ENCODE measurements around the gene GAS2L3. TPM values are rescaled to one million over a fixed set of nuclear protein-coding genes. Genes with fewer than 3 reads are reported as not detected.

GAS2L3 gene
- polyA plus RNA-seq, 3 donors: 0.53 to 1.6 (median 1.1) TPM

DNA sequence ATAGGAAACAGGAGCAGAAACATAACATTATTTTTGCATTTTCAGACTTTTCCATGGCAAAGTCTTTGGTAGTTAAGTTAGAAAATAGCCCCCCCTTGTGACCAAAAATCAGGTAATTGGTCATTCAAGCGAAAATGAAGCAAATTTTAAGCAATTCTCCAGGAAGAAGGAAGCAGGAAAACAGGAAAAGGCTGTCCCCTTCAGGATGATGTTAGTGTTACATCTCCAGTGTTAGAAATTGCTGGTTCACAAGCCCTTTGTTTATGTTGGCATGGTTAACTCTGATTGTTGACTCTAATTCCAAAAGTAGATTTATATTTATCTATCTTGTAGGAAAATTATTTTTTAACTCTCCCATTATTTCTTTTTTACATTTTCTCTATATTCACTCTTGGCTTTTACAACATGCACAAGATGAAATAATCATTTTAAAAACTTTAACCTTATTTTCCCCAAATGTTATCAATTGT lies 18.8 kb upstream of the GAS2L3 start:
- no peak overlapping the region for H3K4me3 Mint-ChIP-seq

DNA sequence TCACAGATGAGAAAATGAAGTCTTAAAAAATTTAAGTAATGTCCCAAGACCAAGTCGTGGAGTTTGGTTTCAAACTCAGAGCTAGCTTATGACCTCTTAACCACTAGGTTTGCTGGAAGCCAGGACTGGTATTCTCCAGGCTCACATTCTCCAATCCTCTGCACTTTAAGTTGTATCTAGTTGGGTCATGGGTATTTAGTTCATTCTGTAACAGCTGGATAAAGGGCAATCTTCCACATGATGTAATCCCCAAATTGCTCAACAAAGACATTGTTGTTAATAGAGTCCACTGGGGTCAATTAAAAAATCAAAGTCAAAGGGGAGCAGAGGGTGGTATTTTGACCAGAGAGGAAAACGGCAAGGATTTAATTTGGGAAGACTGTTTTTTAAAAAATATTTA lies 17.8 kb upstream of the GAS2L3 start:
- no CpG with 5 or more reads among the region's 2 CpGs for WGBS (ENCODE audit: insufficient coverage)
- Histone ChIP-seq H3K79me2 (ENCODE audit: insufficient read depth, low read length) (no peaks in the 10 kb centered on the region), H2AFZ (ENCODE audit: insufficient read depth, low read depth, low read length, poor library complexity, severe bottlenecking) (no peak overlapping the region), H3K27me3 (ENCODE audit: control insufficient read depth in 2 of 2, insufficient read depth in 2 of 2, low read length in 2 of 2) (no peaks in the 10 kb centered on the region), H3K36me3 (replicated peaks in 1 of 2; ENCODE audit: control insufficient read depth in 1 of 2, insufficient read depth in 2 of 2, low read length in 2 of 2) (no peaks in the 10 kb centered on the region), H3K4me1 (ENCODE audit: control insufficient read depth in 1 of 2, insufficient read depth in 2 of 2, low read length in 2 of 2) (no peaks in the 10 kb centered on the region), H4K20me1 (ENCODE audit: insufficient read depth, low read length) (no peaks in the 10 kb centered on the region), H3K27ac (ENCODE audit: low read depth in 1 of 2, low read length in 2 of 2) (no peak overlapping the region), H3K4me2 (replicated peaks; ENCODE audit: extremely low read depth, low read length, poor library complexity, severe bottlenecking) (no peak overlapping the region), H3K4me3 (replicated peaks in 1 of 3; ENCODE audit: low read depth in 2 of 3, low read length in 3 of 3) (no peak overlapping the region), H3K9me3 (replicated peaks in 1 of 2; ENCODE audit: control insufficient read depth in 1 of 2, insufficient read depth in 1 of 2, low read length in 2 of 2) (no peaks in the 10 kb centered on the region), H3K9ac (ENCODE audit: insufficient read depth, low read length, poor library complexity, severe bottlenecking) (no peak overlapping the region)
- TF ChIP-seq, protein P1, sequence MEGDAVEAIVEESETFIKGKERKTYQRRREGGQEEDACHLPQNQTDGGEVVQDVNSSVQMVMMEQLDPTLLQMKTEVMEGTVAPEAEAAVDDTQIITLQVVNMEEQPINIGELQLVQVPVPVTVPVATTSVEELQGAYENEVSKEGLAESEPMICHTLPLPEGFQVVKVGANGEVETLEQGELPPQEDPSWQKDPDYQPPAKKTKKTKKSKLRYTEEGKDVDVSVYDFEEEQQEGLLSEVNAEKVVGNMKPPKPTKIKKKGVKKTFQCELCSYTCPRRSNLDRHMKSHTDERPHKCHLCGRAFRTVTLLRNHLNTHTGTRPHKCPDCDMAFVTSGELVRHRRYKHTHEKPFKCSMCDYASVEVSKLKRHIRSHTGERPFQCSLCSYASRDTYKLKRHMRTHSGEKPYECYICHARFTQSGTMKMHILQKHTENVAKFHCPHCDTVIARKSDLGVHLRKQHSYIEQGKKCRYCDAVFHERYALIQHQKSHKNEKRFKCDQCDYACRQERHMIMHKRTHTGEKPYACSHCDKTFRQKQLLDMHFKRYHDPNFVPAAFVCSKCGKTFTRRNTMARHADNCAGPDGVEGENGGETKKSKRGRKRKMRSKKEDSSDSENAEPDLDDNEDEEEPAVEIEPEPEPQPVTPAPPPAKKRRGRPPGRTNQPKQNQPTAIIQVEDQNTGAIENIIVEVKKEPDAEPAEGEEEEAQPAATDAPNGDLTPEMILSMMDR (IDR thresholded peaks at IDR 0.05): no peak
- peaks cover 0 to 2% (median 2%) of the 10 kb centered on the region in 3 donors for H3K27me3 Mint-ChIP-seq (ENCODE audit: low read depth in 3 of 3)
- H3K9me3 Mint-ChIP-seq: peaks cover 0 to 1% (median 0%) of the 10 kb centered on the region in 7 donors
- intact Hi-C loops (cut with micrococcal nuclease): no loop called here
- DNase-seq: no peak
- no peaks in the 10 kb centered on the region for H3K36me3 Mint-ChIP-seq
- no peaks in the 10 kb centered on the region for H3K4me1 Mint-ChIP-seq
- H3K27ac Mint-ChIP-seq: no peak overlapping the region
- H3K4me3 Mint-ChIP-seq: no peak overlapping the region

More for the DNA sequence above, 18.8 kb upstream of the GAS2L3 start:
- TF ChIP-seq, protein P1 (IDR thresholded peaks at IDR 0.05): peak; percentile 34
- Histone ChIP-seq H3K4me3 (replicated peaks in 1 of 3; ENCODE audit: low read depth in 2 of 3, low read length in 3 of 3) (no peak overlapping the region), H3K79me2 (ENCODE audit: insufficient read depth, low read length) (no peaks in the 10 kb centered on the region), H4K20me1 (ENCODE audit: insufficient read depth, low read length) (no peaks in the 10 kb centered on the region), H2AFZ (ENCODE audit: insufficient read depth, low read depth, low read length, poor library complexity, severe bottlenecking) (no peak overlapping the region), H3K9me3 (replicated peaks in 1 of 2; ENCODE audit: control insufficient read depth in 1 of 2, insufficient read depth in 1 of 2, low read length in 2 of 2) (no peaks in the 10 kb centered on the region), H3K4me1 (ENCODE audit: control insufficient read depth in 1 of 2, insufficient read depth in 2 of 2, low read length in 2 of 2) (no peaks in the 10 kb centered on the region), H3K27me3 (ENCODE audit: control insufficient read depth in 2 of 2, insufficient read depth in 2 of 2, low read length in 2 of 2) (no peaks in the 10 kb centered on the region), H3K9ac (ENCODE audit: insufficient read depth, low read length, poor library complexity, severe bottlenecking) (no peak overlapping the region), H3K4me2 (replicated peaks; ENCODE audit: extremely low read depth, low read length, poor library complexity, severe bottlenecking) (no peak overlapping the region), H3K36me3 (replicated peaks in 1 of 2; ENCODE audit: control insufficient read depth in 1 of 2, insufficient read depth in 2 of 2, low read length in 2 of 2) (no peaks in the 10 kb centered on the region), H3K27ac (ENCODE audit: low read depth in 1 of 2, low read length in 2 of 2) (no peak overlapping the region)
- H3K4me1 Mint-ChIP-seq: no peaks in the 10 kb centered on the region
- H3K9me3 Mint-ChIP-seq: no peaks in the 10 kb centered on the region
- H3K27me3 Mint-ChIP-seq (ENCODE audit: low read depth in 3 of 3): peaks cover 0 to 5% (median 2%) of the 10 kb centered on the region in 3 donors
- no peaks in the 10 kb centered on the region for H3K36me3 Mint-ChIP-seq
- H3K27ac Mint-ChIP-seq: no peak overlapping the region
- WGBS (ENCODE audit: insufficient coverage): 0% methylated on average over 1 of the region's 1 CpG
- intact Hi-C loops (cut with micrococcal nuclease): no loop called here
- DNase-seq: peak; percentile 10 to 45 (median 30)
